ENCODE measurements around the gene RIC3. TPM values are rescaled to one million over a fixed set of nuclear protein-coding genes. Genes with fewer than 3 reads are reported as not detected.
A peak's percentile ranks its signal among the peaks of the same experiment; 100 is the strongest.

The RIC3 gene
- total and polyA plus RNA-seq, 2 of the 8 experiments (the other 6 are each of a cell fraction or from before 2014, with no cell fraction given), result 6.4 to 15.5 TPM

DNA sequence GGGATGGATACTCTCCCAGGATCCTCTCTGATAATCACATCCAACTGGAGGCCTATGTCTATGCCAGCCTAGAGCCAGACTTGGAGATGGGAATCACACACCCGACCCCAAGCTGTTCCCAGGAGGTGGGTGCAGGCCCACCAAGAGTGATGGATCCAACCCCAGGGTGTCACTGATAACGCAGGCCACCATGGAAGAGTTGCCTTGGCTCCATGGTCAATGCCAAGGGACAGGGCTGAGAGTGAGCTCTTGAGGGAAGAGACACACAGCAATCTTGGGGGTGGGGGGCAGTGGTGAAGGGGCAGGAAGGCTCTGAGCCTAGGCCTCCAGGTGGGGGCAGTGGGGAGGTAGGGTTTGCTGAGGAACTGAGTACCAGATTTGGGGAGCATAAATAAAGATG is 70.9 kb downstream of the RIC3 start:
- FAIRE-seq (no peak), DNase-seq (ENCODE audit: low read depth in 1 of 2, low spot score in 2 of 2) (peak in 1 of 2 experiments; percentile 33)
- peaks cover 11 to 14% of the 10 kb centered on the region in 2 experiments for H4K20me1 ChIP-seq (replicated peaks in 1 of 2; ENCODE audit: control insufficient read depth in 1 of 2, insufficient read depth in 2 of 2, low read length in 2 of 2)
- no peak overlapping the region for H2BK120ac ChIP-seq (replicated peaks; ENCODE audit: low read depth, low read length)
- peaks cover 11 to 34% (median 22%) of the 10 kb centered on the region in 4 experiments; a peak in 7 of 8 replicates for H3K36me3 ChIP-seq (ENCODE audit: control insufficient read depth in 2 of 4, insufficient read depth in 4 of 4, low read length in 3 of 4)
- no peaks in the 10 kb centered on the region; a peak in 1 of 7 replicates for H3K27me3 ChIP-seq (replicated peaks in 1 of 4; ENCODE audit: control insufficient read depth in 3 of 4, extremely low read depth in 1 of 4, insufficient read depth in 3 of 4, low read length in 3 of 4)
- H2BK15ac ChIP-seq (ENCODE audit: low read length), result no peak overlapping the region
- H3K79me2 ChIP-seq (ENCODE audit: control insufficient read depth in 1 of 2, insufficient read depth in 2 of 2, low read length in 2 of 2), result no peaks in the 10 kb centered on the region
- no peak overlapping the region for H3K23ac ChIP-seq (ENCODE audit: insufficient read length)
- 90% methylated on average over 2 of the region's 2 CpGs; no CpG with 5 or more reads in 1 of the 2 experiments for WGBS, 2 experiments (ENCODE audit: extremely low coverage in 1 of 2, insufficient coverage in 1 of 2, insufficient read length in 1 of 2, insufficient replicate concordance in 2 of 2, low coverage in 1 of 2, low lambda C conversion rate in 2 of 2, missing lambda C conversion rate in 1 of 2)
- CTCF ChIA-PET (ENCODE audit: partially characterized antibody), result interaction anchor here (0.9 to 30.2 kb wide), 17 partner anchors 8 to 244 kb away, joined by 3 to 1283 read pairs (median 12); no protein-coding TSS in a partner anchor
- H3K14ac ChIP-seq (ENCODE audit: insufficient read length), result no peak overlapping the region
- no peak overlapping the region for H3K18ac ChIP-seq (ENCODE audit: extremely low read depth, low read length)
- H3K27ac ChIP-seq (ENCODE audit: low read depth, low read length), result no peak overlapping the region
- H3K9me3 ChIP-seq (ENCODE audit: insufficient read depth in 2 of 2, low read depth in 1 of 2, low read length in 1 of 2), result no peaks in the 10 kb centered on the region
- H4K91ac ChIP-seq (replicated peaks; ENCODE audit: insufficient read length, low read length), result no peak overlapping the region
- no peak overlapping the region for H2BK5ac ChIP-seq (ENCODE audit: low read depth, low read length)
- H2BK20ac ChIP-seq (ENCODE audit: low read length), result no peak overlapping the region
- no peak overlapping the region for H3K4me3 ChIP-seq (ENCODE audit: extremely low read depth in 1 of 4, insufficient read depth in 2 of 4, low read depth in 3 of 4, low read length in 4 of 4)
- H3K4me1 ChIP-seq (replicated peaks in 1 of 4; ENCODE audit: control insufficient read depth in 3 of 4, insufficient read depth in 4 of 4, low read length in 3 of 4), result no peaks in the 10 kb centered on the region
- H3K56ac ChIP-seq (replicated peaks; ENCODE audit: insufficient read length, low read depth, low read length), result no peak overlapping the region
- H3K4me2 ChIP-seq (ENCODE audit: insufficient read depth in 1 of 2, low read depth in 2 of 2, low read length in 2 of 2), result no peak overlapping the region
- TF ChIP-seq POLR2AphosphoS5 (IDR thresholded peaks at IDR 0.05; ENCODE audit: low read depth, low read length) (no peak), KDM4A (IDR thresholded peaks at IDR 0.05; ENCODE audit: low read depth, low read length, severe bottlenecking) (no peak), JUND (IDR thresholded peaks at IDR 0.05; ENCODE audit: low read length) (no peak), HDAC6 (IDR thresholded peaks at IDR 0.05; ENCODE audit: low read depth, low read length) (no peak), EGR1 (IDR thresholded peaks at IDR 0.05; ENCODE audit: borderline replicate concordance, low read depth, low read length) (no peak), ZNF274 (IDR thresholded peaks at IDR 0.05; ENCODE audit: borderline replicate concordance, extremely low read depth, low read length) (no peak), POLR2A (IDR thresholded peaks at IDR 0.05; ENCODE audit: control extremely low read depth in 1 of 2, low read depth in 2 of 2, low read length in 2 of 2) (no peak), SAP30 (IDR thresholded peaks at IDR 0.05; ENCODE audit: insufficient read depth, insufficient replicate concordance, low read length) (no peak), CBX5 (IDR thresholded peaks at IDR 0.05; ENCODE audit: low read depth, low read length) (no peak), TAF7 (optimal IDR thresholded peaks at IDR 0.05; ENCODE audit: borderline replicate concordance, low read depth, low read length) (no peak)
- no peak overlapping the region for H3K9ac ChIP-seq (replicated peaks in 1 of 4; ENCODE audit: extremely low read depth in 1 of 4, low read depth in 3 of 4, low read length in 3 of 4)
- no peak overlapping the region for H3K4ac ChIP-seq (replicated peaks; ENCODE audit: insufficient read length, low read depth, low read length)
- H4K5ac ChIP-seq (ENCODE audit: insufficient read length, low read depth, low read length), result no peak overlapping the region
- H2AFZ ChIP-seq (ENCODE audit: low read length), result no peak overlapping the region
- no peaks in the 10 kb centered on the region; the same call in 1 of the 2 replicates for H3K23me2 ChIP-seq (ENCODE audit: low read depth, low read length)
- H4K8ac ChIP-seq (ENCODE audit: extremely low read depth, insufficient read depth, low read length), result no peak overlapping the region
- no peak overlapping the region for H2AK5ac ChIP-seq (ENCODE audit: low read depth, low read length)
- H3K79me1 ChIP-seq (ENCODE audit: low read depth, low read length), result peaks cover 3% of the 10 kb centered on the region; the same call in 1 of the 2 replicates
- no peak overlapping the region for H2BK12ac ChIP-seq (ENCODE audit: low read depth, low read length)
- POLR2A ChIA-PET (ENCODE audit: partially characterized antibody), result interaction anchor here (1.1 to 3.2 kb wide), 2 partner anchors 12 to 106 kb away, joined by 3 to 12 read pairs; no protein-coding TSS in a partner anchor
